UCSD-AML1 (cell line): Measurements from ENCODE around the gene NFIX.

Source experiments
- DNase-seq: peaks from one replicate; lab custom pipeline; 2025; ENCODE audit not compliant: unreplicated experiment; lab: John Stamatoyannopoulos, UW

Gene NFIX

GRCh38 chr19:13146763-13147563 lies 151.7 kb downstream of the NFIX start:
- no peak for DNase-seq
